NOMO-1 treated with dmso at 0.1 percent for 144 hours (cell line): ENCODE data around the gene DAPK3.
"Not testable (repeated sequence)": the region's sequence is repeated elsewhere in the genome, so short reads cannot be mapped to it uniquely, and the experiment has no call there.

ENCODE experiments used
- DNase-seq: peaks from one replicate; lab custom pipeline; 2025; ENCODE audit not compliant: unreplicated experiment; lab: John Stamatoyannopoulos, UW

DAPK3 gene

GRCh38 chr19:3979289-3979673, 8.4 kb upstream of the DAPK3 start:
- no peak for DNase-seq

GRCh38 chr19:3978145-3978544, 7.2 kb upstream of the DAPK3 start:
- DNase-seq = no peak

- no peak for DNase-seq
Measured at GRCh38 chr19:3977242-3978143, 6.6 kb upstream of the DAPK3 start.

- no peak for DNase-seq
Measured at GRCh38 chr19:3976495-3977241, 5.8 kb upstream of the DAPK3 start.

GRCh38 chr19:3975637-3976087, 4.8 kb upstream of the DAPK3 start:
- no peak for DNase-seq

- no peak for DNase-seq
Measured at GRCh38 chr19:3975144-3975543, 4.2 kb upstream of the DAPK3 start.

- no peak for DNase-seq
Measured at GRCh38 chr19:3970313-3970807, 539 bp downstream of the DAPK3 start.

GRCh38 chr19:3969435-3970312, 1.2 kb downstream of the DAPK3 start:
- DNase-seq = no peak

GRCh38 chr19:3968556-3969434, 2.1 kb downstream of the DAPK3 start:
- no peak for DNase-seq

- not testable (repeated sequence) for DNase-seq
Measured at GRCh38 chr19:3967983-3968382, 2.9 kb downstream of the DAPK3 start.

- DNase-seq = no peak
Measured at GRCh38 chr19:3966051-3967017, 4.6 kb downstream of the DAPK3 start.

GRCh38 chr19:3964256-3965194, 6.4 kb downstream of the DAPK3 start:
- DNase-seq = no peak

GRCh38 chr19:3963458-3964255, 7.2 kb downstream of the DAPK3 start:
- DNase-seq = no peak

GRCh38 chr19:3961007-3961406, 9.9 kb downstream of the DAPK3 start:
- no peak for DNase-seq

GRCh38 chr19:3959766-3960131, 11.2 kb downstream of the DAPK3 start:
- DNase-seq = no peak

- no peak for DNase-seq
Measured at GRCh38 chr19:3958836-3959765, 11.8 kb downstream of the DAPK3 start.
